ENCODE data around the gene CD3E.
A peak's percentile ranks its signal among the peaks of the same experiment; 100 is the strongest.

The CD3E gene

GRCh38 chr11:118277312-118277711 is 27.2 kb upstream of the CD3E start:
- DNase-seq (ENCODE audit: low read depth) = peak; percentile 4

GRCh38 chr11:118281284-118281683 is 23.2 kb upstream of the CD3E start:
- DNase-seq (ENCODE audit: low read depth) = no peak
- TF ChIP-seq CTCF (conservative IDR thresholded peaks at IDR 0.05; ENCODE audit: low read length) = no peak
- H3K4me3 ChIP-seq (ENCODE audit: low read length) = no peak overlapping the region

More at GRCh38 chr11:118277312-118277711, 27.2 kb upstream of the CD3E start:
- no peak for TF ChIP-seq CTCF (conservative IDR thresholded peaks at IDR 0.05; ENCODE audit: low read length)
- H3K4me3 ChIP-seq (ENCODE audit: low read length) = no peak overlapping the region

- H3K4me3 ChIP-seq (ENCODE audit: low read length) = no peak overlapping the region
- TF ChIP-seq CTCF (conservative IDR thresholded peaks at IDR 0.05; ENCODE audit: low read length) = no peak
- DNase-seq (ENCODE audit: low read depth) = no peak
Observed at GRCh38 chr11:118282606-118283005, 21.9 kb upstream of the CD3E start.

- TF ChIP-seq CTCF (conservative IDR thresholded peaks at IDR 0.05; ENCODE audit: low read length) = no peak
- no peak for DNase-seq (ENCODE audit: low read depth)
- H3K4me3 ChIP-seq (ENCODE audit: low read length) = no peak overlapping the region
Observed at GRCh38 chr11:118283037-118283636, 21.4 kb upstream of the CD3E start.

- no peak for DNase-seq (ENCODE audit: low read depth)
- no peak overlapping the region for H3K4me3 ChIP-seq (ENCODE audit: low read length)
- no peak for TF ChIP-seq CTCF (conservative IDR thresholded peaks at IDR 0.05; ENCODE audit: low read length)
Observed at GRCh38 chr11:118283756-118284350, 20.7 kb upstream of the CD3E start.

- no peak for DNase-seq (ENCODE audit: low read depth)
- no peak overlapping the region for H3K4me3 ChIP-seq (ENCODE audit: low read length)
- TF ChIP-seq CTCF (conservative IDR thresholded peaks at IDR 0.05; ENCODE audit: low read length) = no peak
Observed at GRCh38 chr11:118286545-118286944, 18.0 kb upstream of the CD3E start.

GRCh38 chr11:118287006-118287405 is 17.5 kb upstream of the CD3E start:
- no peak for TF ChIP-seq CTCF (conservative IDR thresholded peaks at IDR 0.05; ENCODE audit: low read length)
- DNase-seq (ENCODE audit: low read depth) = peak; percentile 16
- H3K4me3 ChIP-seq (ENCODE audit: low read length) = no peak overlapping the region
